AG04450 (cell line): ENCODE results near the gene SLC44A3. TPM values are rescaled to one million over a fixed set of nuclear protein-coding genes. Genes with fewer than 3 reads are reported as not detected.

Experiments
- CTCF ChIA-PET: fragments of 300-600, 350-600 bp; formaldehyde crosslinking; extraction: SDS; loops from one replicate; lab custom pipeline; 2022; ENCODE audit warnings: antibody characterized with exemption, inconsistent platforms; lab: Charles Lee
- POLR2A ChIA-PET: fragments of 350-600 bp; formaldehyde crosslinking; extraction: SDS; loops from one replicate; lab custom pipeline; 2021; ENCODE audit warnings: antibody characterized with exemption, inconsistent platforms; lab: Yijun Ruan, JAX
- DNase-seq: peaks from one replicate; pipeline ENCODE4 v3.0.0-alpha.2; 2011; ENCODE audit warnings: low read depth, low spot score
- H3K27ac ChIP-seq: one replicate; pipeline ENCODE4 v1.5.1; 2012; ENCODE audit warnings: low read depth, low read length, control low read depth
- H3K27me3 ChIP-seq: one replicate; pipeline ENCODE4 v1.6.0; 2012; ENCODE audit warnings: low read length; ENCODE audit not compliant: control insufficient read depth, insufficient read depth
- H3K4me3 ChIP-seq: 2 replicates; pipeline ENCODE4 v1.5.1; 2011; ENCODE audit warnings: mild to moderate bottlenecking, low read depth, low read length, control low read depth
- H3K9me3 ChIP-seq: 2 replicates; pipeline ENCODE4 v1.5.1; 2012; ENCODE audit warnings: low read length; ENCODE audit not compliant: control insufficient read depth, insufficient read depth
- CTCF ChIP-seq: IDR thresholded peaks from 2 replicates; pipeline ENCODE4 v1.5.1; 2011; ENCODE audit warnings: low read depth, low read length, control low read depth, inconsistent platforms
- polyA plus RNA-seq: library from polyadenylated mRNA; depleted of rRNA; stranded (reverse); fragments of >200 nt; gene quantifications from 2 replicates; pipeline ENCODE4 v1.2.3, GENCODE V29; 2011

Gene SLC44A3
- polyA plus RNA-seq, 1 experiment, result 3.4 TPM

- CTCF ChIA-PET, result interaction anchor here (0.9 to 1.8 kb wide), 3 partner anchors 51 to 136 kb away, joined by 3 to 8 read pairs (median 5); no protein-coding TSS in a partner anchor
- Histone ChIP-seq H3K4me3 (no peak overlapping the region), H3K27me3 (no peaks in the 10 kb centered on the region), H3K27ac (no peak overlapping the region), H3K9me3 (no peaks in the 10 kb centered on the region)
- no peak for DNase-seq
- TF ChIP-seq CTCF, result no peak
- POLR2A ChIA-PET, result interaction anchor here (0.6 to 0.7 kb wide), 2 partner anchors 21 to 50 kb away, joined by 3 to 4 read pairs; no protein-coding TSS in a partner anchor
Measured at GRCh38 chr1:94907136-94907535, 87.0 kb downstream of the SLC44A3 start.

- H3K9me3 ChIP-seq, result no peaks in the 10 kb centered on the region
- TF ChIP-seq CTCF, result no peak
- CTCF ChIA-PET, result interaction anchor here (1.5 to 1.8 kb wide), 2 partner anchors 134 to 135 kb away, joined by 5 to 8 read pairs; no protein-coding TSS in a partner anchor
- no peaks in the 10 kb centered on the region for H3K27me3 ChIP-seq
- H3K4me3 ChIP-seq, result no peak overlapping the region
- H3K27ac ChIP-seq, result no peak overlapping the region
- POLR2A ChIA-PET, result interaction anchor here (0.6 kb wide), 1 partner anchor 134 kb away, joined by 3 read pairs; no protein-coding TSS in a partner anchor
- no peak for DNase-seq
Measured at GRCh38 chr1:94908190-94908589, 88.0 kb downstream of the SLC44A3 start.

GRCh38 chr1:94908965-94909364 lies 88.8 kb downstream of the SLC44A3 start:
- H3K9me3 ChIP-seq, result no peaks in the 10 kb centered on the region
- no peak for DNase-seq
- H3K27me3 ChIP-seq, result no peaks in the 10 kb centered on the region
- no peak for TF ChIP-seq CTCF
- ChIA-PET POLR2A (interaction anchor here (0.8 kb wide), 1 partner anchor 147 kb away, joined by 3 read pairs; no protein-coding TSS in a partner anchor), CTCF (interaction anchor here (1.0 to 1.5 kb wide), 3 partner anchors 15 to 133 kb away, joined by 5 to 14 read pairs (median 8); no protein-coding TSS in a partner anchor)
- H3K27ac ChIP-seq, result no peak overlapping the region
- no peak overlapping the region for H3K4me3 ChIP-seq

- Histone ChIP-seq H3K27me3 (no peaks in the 10 kb centered on the region), H3K27ac (no peak overlapping the region), H3K4me3 (no peak overlapping the region), H3K9me3 (no peaks in the 10 kb centered on the region)
- no peak for DNase-seq
- CTCF ChIA-PET, result interaction anchor here (1.0 to 1.5 kb wide), 4 partner anchors 15 to 134 kb away, joined by 4 to 14 read pairs (median 6); no protein-coding TSS in a partner anchor
- TF ChIP-seq CTCF, result no peak
- POLR2A ChIA-PET, result interaction anchor here (0.8 to 0.9 kb wide), 2 partner anchors 55 to 147 kb away, joined by 3 read pairs; no protein-coding TSS in a partner anchor
Measured at GRCh38 chr1:94909486-94909885, 89.3 kb downstream of the SLC44A3 start.
